Regular cardiac myocyte (primary cell): ENCODE measurements around the gene CTBP2. TPM values are rescaled to one million over a fixed set of nuclear protein-coding genes. Genes with fewer than 3 reads are reported as not detected.

Experiments used
- total RNA-seq: library from RNA; depleted of rRNA; stranded (reverse); fragments of >200 nt; gene quantifications from 2 replicates; pipeline ENCODE4 v1.2.3, GENCODE V29; 2014

The CTBP2 gene
- 59.5 and 70.2 TPM in 2 replicates for total RNA-seq

GRCh38 chr10:125159932-125160855 lies at the start of gene CTBP2:
CTBP2 (minus strand) TSS chr10:125160563.

GRCh38 chr10:124941823-124942222 lies 218.5 kb downstream of the CTBP2 start, which contains the start of gene ZRANB1:
ZRANB1 (plus strand) TSS chr10:124942123; CDS start chr10:124942494, 371 bp downstream.

Other genes starting within 250 kb of the CTBP2 start
- gene ZRANB1, start 218.4 kb downstream of the CTBP2 start, total RNA-seq: 19.6 and 31.9 TPM in 2 replicates